SK-N-MC (cell line): Measurements from ENCODE around the gene CCL3.
"Not testable (repeated sequence)": the region's sequence is repeated elsewhere in the genome, so short reads cannot be mapped to it uniquely, and the experiment has no call there.

ENCODE experiments used
- DNase-seq: peaks from one replicate; pipeline ENCODE4 v3.0.0-alpha.2; 2011; ENCODE audit warnings: low read depth, low spot score
- H3K27ac ChIP-seq: fragments of 200-600 bp; sonication (generic); 2 replicates; pipeline ENCODE4 v1.5.1; 2016; ENCODE audit warnings: mixed run types
- H3K36me3 ChIP-seq: fragments of 200-600 bp; sonication (generic); 2 replicates; pipeline ENCODE4 v1.6.1; 2017; ENCODE audit warnings: antibody characterized with exemption, low read length, mixed read lengths; ENCODE audit not compliant: insufficient read depth
- H3K4me3 ChIP-seq: fragments of 200-600 bp; sonication (generic); 2 replicates; pipeline ENCODE4 v1.5.1; 2016
- H3K9ac ChIP-seq: fragments of 200-600 bp; sonication (generic); 2 replicates; pipeline ENCODE4 v1.8.0; 2017; ENCODE audit warnings: mixed run types, mixed read lengths; ENCODE audit not compliant: insufficient read length
- H3K9me3 ChIP-seq: fragments of 200-600 bp; sonication (generic); 2 replicates; pipeline ENCODE4 v1.6.1; 2017; ENCODE audit warnings: low read depth, mild to moderate bottlenecking, antibody characterized with exemption, low read length, moderate library complexity, mixed read lengths
- EZH2 ChIP-seq: fragments of 200-600 bp; sonication (generic); IDR thresholded peaks from one replicate; pipeline ENCODE4 v1.6.1; 2017; ENCODE audit warnings: antibody characterized with exemption
- FOXP2 ChIP-seq: optimal IDR thresholded peaks from 2 replicates; pipeline ENCODE3; 2011; ENCODE audit warnings: mild to moderate bottlenecking, moderate library complexity; ENCODE audit not compliant: insufficient read depth; ENCODE audit errors: extremely low read length, control extremely low read depth
- POLR2AphosphoS5 ChIP-seq: IDR thresholded peaks from 2 replicates; pipeline ENCODE4 v1.6.1; 2012; ENCODE audit warnings: mild to moderate bottlenecking, low read depth, low read length, borderline replicate concordance

Gene CCL3

DNA sequence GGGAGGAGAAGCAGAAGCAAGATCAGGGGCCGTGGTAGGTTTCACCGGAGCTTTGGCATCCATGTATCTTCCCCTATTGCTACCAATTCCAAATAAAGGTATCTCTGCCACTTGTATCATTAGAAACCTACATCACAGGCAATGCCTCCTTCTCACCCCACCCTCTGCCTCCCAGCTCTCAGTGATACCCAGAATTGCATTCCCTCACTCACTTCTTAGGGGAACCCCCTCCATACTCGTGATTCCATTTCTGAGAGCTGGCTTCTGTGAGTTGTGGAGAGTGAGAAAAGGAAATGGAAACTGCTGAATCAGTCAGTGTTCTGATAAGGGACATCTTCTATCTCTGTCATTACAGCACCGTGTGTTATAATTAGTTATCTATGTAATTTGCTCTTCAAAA is 2.3 kb upstream of the CCL3 start:
- TF ChIP-seq EZH2 (no peak), POLR2AphosphoS5 (no peak), FOXP2 (no peak)
- DNase-seq = no peak
- Histone ChIP-seq H3K36me3 (no peaks in the 10 kb centered on the region), H3K27ac (no peak overlapping the region), H3K9ac (no peak overlapping the region), H3K9me3 (no peaks in the 10 kb centered on the region), H3K4me3 (no peak overlapping the region)

- no peak for DNase-seq
- Histone ChIP-seq H3K36me3 (no peaks in the 10 kb centered on the region), H3K4me3 (no peak overlapping the region), H3K9ac (no peak overlapping the region), H3K9me3 (no peaks in the 10 kb centered on the region), H3K27ac (no peak overlapping the region)
- TF ChIP-seq EZH2 (no peak), FOXP2 (no peak), POLR2AphosphoS5 (no peak)
Measured at GRCh38 chr17:36089339-36089865, 541 bp downstream of the CCL3 start.

DNA sequence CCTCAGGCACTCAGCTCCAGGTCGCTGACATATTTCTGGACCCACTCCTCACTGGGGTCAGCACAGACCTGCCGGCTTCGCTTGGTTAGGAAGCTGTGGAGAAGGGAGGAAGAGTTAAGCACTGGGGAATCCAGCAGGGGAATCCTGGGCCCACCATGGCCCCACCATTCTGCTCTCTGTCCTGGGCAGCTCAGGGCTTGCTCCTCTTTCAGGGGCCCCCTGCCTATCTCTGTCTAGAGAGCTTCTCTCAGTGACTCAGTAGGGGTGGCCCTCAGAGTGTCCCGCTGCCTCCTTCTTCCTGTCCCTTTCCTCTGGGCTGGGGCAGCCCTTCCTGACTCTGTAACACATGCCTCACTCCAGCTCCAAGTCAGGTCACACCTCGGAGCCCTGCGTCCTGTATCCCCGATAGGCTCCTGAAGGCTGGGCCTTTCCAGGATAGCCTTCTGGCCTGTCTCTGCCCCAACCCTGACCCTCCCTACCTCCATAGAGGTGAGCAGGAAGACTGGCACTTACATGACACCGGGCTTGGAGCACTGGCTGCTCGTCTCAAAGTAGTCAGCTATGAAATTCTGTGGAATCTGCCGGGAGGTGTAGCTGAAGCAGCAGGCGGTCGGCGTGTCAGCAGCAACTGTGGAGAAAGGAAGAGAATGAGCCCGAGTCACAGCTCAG is 1.1 kb downstream of the CCL3 start:
- no peak overlapping the region for H3K4me3 ChIP-seq
- no peak overlapping the region for H3K9ac ChIP-seq
- H3K9me3 ChIP-seq = no peaks in the 10 kb centered on the region
- no peak for TF ChIP-seq EZH2
- TF ChIP-seq POLR2AphosphoS5 = no peak
- no peak for TF ChIP-seq FOXP2
- H3K36me3 ChIP-seq = no peaks in the 10 kb centered on the region
- H3K27ac ChIP-seq = no peak overlapping the region
- no peak for DNase-seq

DNA sequence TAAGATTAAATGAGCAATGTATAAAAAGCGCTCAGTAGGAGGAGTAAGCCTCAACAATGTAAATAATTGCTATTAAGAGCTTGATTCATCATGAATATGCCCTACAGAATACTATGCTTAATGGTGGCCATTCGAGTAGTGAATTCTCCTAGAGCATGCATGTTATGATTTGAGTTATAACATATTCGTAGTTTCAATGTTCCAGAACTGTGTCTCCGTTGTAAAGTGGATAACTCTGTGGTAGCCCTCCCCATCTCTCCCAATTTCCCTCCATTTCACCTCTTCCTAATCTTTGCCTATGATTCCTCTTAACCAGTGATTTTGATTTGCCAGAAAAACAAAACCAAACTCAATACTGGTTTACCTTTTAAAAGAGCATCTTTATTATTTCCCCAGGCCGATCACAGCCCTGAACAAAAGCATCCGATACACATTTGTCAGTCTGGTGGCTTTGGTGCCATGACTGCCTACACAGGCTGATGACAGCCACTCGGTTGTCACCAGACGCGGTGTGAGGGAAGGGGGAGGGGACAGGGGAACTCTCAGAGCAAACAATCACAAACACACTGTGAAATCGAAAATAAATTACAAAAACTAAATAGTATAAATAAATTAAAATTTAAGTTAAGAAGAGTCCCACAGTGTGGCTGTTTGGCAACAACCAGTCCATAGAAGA is 1.9 kb downstream of the CCL3 start:
- not testable (repeated sequence) for H3K9ac ChIP-seq, H3K4me3 ChIP-seq, DNase-seq, H3K9me3 ChIP-seq, H3K36me3 ChIP-seq, H3K27ac ChIP-seq

GRCh38 chr17:36087471-36087870 is 2.5 kb downstream of the CCL3 start:
- not testable (repeated sequence) for H3K9me3 ChIP-seq, H3K4me3 ChIP-seq, DNase-seq, H3K27ac ChIP-seq, H3K9ac ChIP-seq, H3K36me3 ChIP-seq

GRCh38 chr17:36086791-36087190 is 3.2 kb downstream of the CCL3 start:
- Histone ChIP-seq H3K4me3 (no peak overlapping the region), H3K27ac (no peak overlapping the region), H3K9ac (no peak overlapping the region), H3K9me3 (no peaks in the 10 kb centered on the region), H3K36me3 (no peaks in the 10 kb centered on the region)
- TF ChIP-seq POLR2AphosphoS5 (no peak), EZH2 (no peak), FOXP2 (no peak)
- no peak for DNase-seq

GRCh38 chr17:36085765-36086164 is 4.2 kb downstream of the CCL3 start:
- Histone ChIP-seq H3K36me3 (no peaks in the 10 kb centered on the region), H3K27ac (no peak overlapping the region), H3K9me3 (no peaks in the 10 kb centered on the region), H3K9ac (no peak overlapping the region), H3K4me3 (no peak overlapping the region)
- DNase-seq = no peak
- TF ChIP-seq FOXP2 (no peak), EZH2 (no peak), POLR2AphosphoS5 (no peak)

- not testable (repeated sequence) for DNase-seq, H3K27ac ChIP-seq, H3K9ac ChIP-seq, H3K4me3 ChIP-seq, H3K9me3 ChIP-seq, H3K36me3 ChIP-seq
Measured at GRCh38 chr17:36083691-36084090, 6.3 kb downstream of the CCL3 start.

GRCh38 chr17:36082482-36083120 is 7.3 kb downstream of the CCL3 start:
- not testable (repeated sequence) for H3K27ac ChIP-seq, H3K9ac ChIP-seq, H3K9me3 ChIP-seq, H3K4me3 ChIP-seq, DNase-seq, H3K36me3 ChIP-seq

DNA sequence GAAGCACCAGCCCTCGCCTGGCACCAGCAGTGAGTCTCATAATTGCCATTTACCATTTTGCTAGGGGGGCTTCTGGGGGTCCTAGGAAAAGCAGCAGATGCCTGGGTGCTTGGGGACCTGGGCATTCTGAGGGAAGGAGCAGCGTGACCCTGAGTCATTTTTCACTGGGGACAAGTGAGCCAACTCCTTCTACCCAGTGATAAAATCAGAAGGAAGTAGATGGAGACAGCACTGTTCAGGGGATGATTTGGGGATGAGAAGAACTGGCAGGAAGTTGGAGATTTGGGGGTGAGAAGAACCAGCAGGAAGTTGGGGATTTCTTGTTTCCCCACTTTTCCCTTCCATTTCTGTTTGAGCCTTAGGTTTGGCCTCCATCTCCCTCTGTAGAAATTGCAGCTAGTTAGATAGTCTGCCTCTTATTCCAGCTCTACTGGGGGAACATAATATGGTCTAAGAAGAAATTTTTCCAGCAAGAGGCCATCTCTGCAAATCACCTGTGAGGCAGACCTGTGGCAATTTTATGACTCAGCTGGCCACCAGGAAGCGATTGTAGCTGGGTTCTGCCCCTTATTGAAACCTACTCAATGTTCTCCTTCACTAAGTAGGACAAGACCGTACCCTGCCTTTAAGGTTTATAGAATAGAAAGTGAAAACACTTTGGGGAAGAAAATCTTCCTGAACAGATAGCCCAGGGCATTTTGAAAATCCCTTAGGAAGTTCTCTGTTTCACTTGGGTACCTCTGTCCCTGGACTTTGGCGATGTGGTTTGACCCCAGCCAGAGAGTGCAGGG is 8.1 kb downstream of the CCL3 start:
- not testable (repeated sequence) for H3K9me3 ChIP-seq, DNase-seq, H3K9ac ChIP-seq, H3K27ac ChIP-seq, H3K36me3 ChIP-seq, H3K4me3 ChIP-seq
